HepG2 (cell line): ENCODE results near the gene NGEF. TPM values are rescaled to one million over a fixed set of nuclear protein-coding genes. Genes with fewer than 3 reads are reported as not detected.

Source experiments
- ATAC-seq: fragments of 200-7000 bp; cut with Tn5 transposase; 3 replicates; pipeline ENCODE4 v1.9.1; 2020; ENCODE audit warnings: mild to moderate bottlenecking, moderate library complexity
- BruUV-seq: library from RNA; stranded (reverse); fragments of 400-500 nt; replicated peaks from 2 replicates; lab custom pipeline; 2021; lab: Mats Ljungman, UMichigan
- CTCF ChIA-PET: fragments of 300-600 bp; formaldehyde crosslinking; extraction: SDS; loops from one replicate; lab custom pipeline; 2021; ENCODE audit warnings: low total read pairs, inconsistent platforms, low intra/inter-chr PET ratio; lab: Yijun Ruan, JAX
- POLR2A ChIA-PET: fragments of 350-600 bp; sonication (Branson Sonifier 250); formaldehyde crosslinking; loops from one replicate; lab custom pipeline; 2020; ENCODE audit warnings: antibody characterized with exemption, inconsistent platforms; lab: Yijun Ruan, JAX
- DNase-seq: peaks from one replicate; pipeline ENCODE4 v3.0.0-alpha.2; 2015; ENCODE audit warnings: low spot score
- FAIRE-seq: peaks from 3 replicates; lab custom pipeline; 2011; peaks lifted over from hg19 to GRCh38; lab: Jason Lieb, UNC
- H2AFZ ChIP-seq: one replicate; pipeline ENCODE4 v1.6.1; 2011; ENCODE audit warnings: low read length, inconsistent platforms
- H3K27ac ChIP-seq: fragments of 300-600 bp; 3 replicates; pipeline ENCODE4 v1.8.0; 2011; ENCODE audit warnings: mixed run types, mild to moderate bottlenecking, mixed read lengths, low read length, inconsistent platforms; ENCODE audit not compliant: insufficient read depth; ENCODE audit errors: extremely low read length
- H3K27me3 ChIP-seq, 2 experiments: fragments of 200-600 bp in 1 of 2; 2 replicates in 1 of 2; 3 replicates in 1 of 2; pipeline versions ENCODE4 v1.6.0 to v1.8.0; 2011; ENCODE audit warnings: low read length in 2 of 2, mild to moderate bottlenecking in 2 of 2, moderate library complexity in 2 of 2, inconsistent platforms in 1 of 2; ENCODE audit not compliant: insufficient read depth in 2 of 2, control insufficient read depth in 1 of 2
- H3K36me3 ChIP-seq, 2 experiments: fragments of 200-600 bp in 1 of 2; replicated peaks in 1 of 2; 2 replicates in 1 of 2; 3 replicates in 1 of 2; pipeline versions ENCODE4 v1.5.1 to v1.8.0; 2011; ENCODE audit warnings: low read length in 2 of 2, inconsistent platforms in 1 of 2; ENCODE audit not compliant: insufficient read depth in 2 of 2, control insufficient read depth in 1 of 2
- H3K4me1 ChIP-seq: 2 replicates; pipeline ENCODE4 v1.5.1; 2012; ENCODE audit warnings: low read length, inconsistent platforms; ENCODE audit not compliant: insufficient read depth
- H3K4me2 ChIP-seq: 2 replicates; pipeline ENCODE4 v1.6.0; 2011; ENCODE audit warnings: low read depth, low read length, inconsistent platforms
- H3K4me3 ChIP-seq, 3 experiments: fragments of 200-600 bp in 1 of 3; sonication (generic), shearing (Covaris generic) in 1 of 3; replicated peaks in 1 of 3; 2 replicates each; pipeline ENCODE4 v1.5.1; 2011 to 2016; ENCODE audit warnings: low read length in 3 of 3, inconsistent platforms in 2 of 3, low read depth in 2 of 3, mild to moderate bottlenecking in 2 of 3, control low read depth in 1 of 3, mixed read lengths in 1 of 3; ENCODE audit not compliant: insufficient read depth in 1 of 3
- H3K79me2 ChIP-seq: one replicate; pipeline ENCODE4 v1.6.1; 2011; ENCODE audit warnings: low read length, inconsistent platforms; ENCODE audit not compliant: insufficient read depth
- H3K9ac ChIP-seq: 2 replicates; pipeline ENCODE4 v1.6.0; 2011; ENCODE audit warnings: mild to moderate bottlenecking, low read depth, low read length, inconsistent platforms; ENCODE audit not compliant: insufficient read depth
- H3K9me3 ChIP-seq: 2 replicates; pipeline ENCODE4 v1.5.1; 2012; ENCODE audit warnings: mild to moderate bottlenecking, low read length
- H4K20me1 ChIP-seq: 2 replicates; pipeline ENCODE4 v1.6.0; 2011; ENCODE audit warnings: inconsistent platforms, mild to moderate bottlenecking, low read length, moderate library complexity; ENCODE audit not compliant: insufficient read depth
- ARID3A ChIP-seq: IDR thresholded peaks from 2 replicates; pipeline ENCODE4 v1.6.1; 2012; ENCODE audit warnings: low read depth, low read length, improper control_type of control experiment
- CEBPG ChIP-seq: IDR thresholded peaks from 2 replicates; pipeline ENCODE4 v1.6.1; 2016
- DMAP1 ChIP-seq: IDR thresholded peaks from 2 replicates; pipeline ENCODE4 v1.6.1; 2016
- DNMT3B ChIP-seq: conservative IDR thresholded peaks from 2 replicates; pipeline ENCODE4 v1.6.1; 2016; ENCODE audit warnings: missing biosample characterization, control low read depth
- E2F2 ChIP-seq: sonication (generic); formaldehyde crosslinking; IDR thresholded peaks from 2 replicates; pipeline ENCODE4 v1.4.0; 2020; ENCODE audit warnings: missing genetic modification reagents, borderline replicate concordance
- HOXA3 ChIP-seq: sonication (generic); formaldehyde crosslinking; IDR thresholded peaks from 2 replicates; pipeline ENCODE4 v1.5.0; 2020; ENCODE audit warnings: missing genetic modification reagents
- KLF13 ChIP-seq: sonication (generic); formaldehyde crosslinking; IDR thresholded peaks from 2 replicates; pipeline ENCODE4 v1.4.0; 2020; ENCODE audit warnings: mild to moderate bottlenecking, missing genetic modification reagents
- MEIS2 ChIP-seq: sonication (generic); formaldehyde crosslinking; IDR thresholded peaks from 2 replicates; pipeline ENCODE4 v1.9.0; 2021; ENCODE audit warnings: mild to moderate bottlenecking, missing genetic modification reagents
- MZF1 ChIP-seq: sonication (generic); formaldehyde crosslinking; IDR thresholded peaks from 2 replicates; pipeline ENCODE4 v1.8.1; 2023; ENCODE audit warnings: mild to moderate bottlenecking, missing genetic modification reagents, borderline replicate concordance
- NR2F6 ChIP-seq, 2 experiments: IDR thresholded peaks; 2 replicates each; pipeline ENCODE4 v1.6.1; 2016; ENCODE audit warnings: antibody characterized with exemption in 1 of 2, mild to moderate bottlenecking in 1 of 2
- PHB2 ChIP-seq: fragments of 450-650 bp; IDR thresholded peaks from 2 replicates; pipeline ENCODE4 v1.6.1; 2018; ENCODE audit not compliant: partially characterized antibody
- RXRA ChIP-seq: sonication (generic); formaldehyde crosslinking; IDR thresholded peaks from 2 replicates; pipeline ENCODE4 v1.5.1; 2020; ENCODE audit warnings: missing genetic modification reagents
- XRCC5 ChIP-seq: fragments of 200-400 bp; formaldehyde crosslinking; optimal IDR thresholded peaks from 2 replicates; pipeline ENCODE3; 2017; ENCODE audit warnings: mild to moderate bottlenecking, low read length
- ZNF639 ChIP-seq: conservative IDR thresholded peaks from 2 replicates; pipeline ENCODE4 v1.6.1; 2018; ENCODE audit warnings: missing genetic modification reagents
- ZNF724P ChIP-seq: sonication (generic); formaldehyde crosslinking; IDR thresholded peaks from 2 replicates; pipeline ENCODE4 v1.8.0; 2022; ENCODE audit warnings: missing genetic modification reagents, borderline replicate concordance
- ZNF83 ChIP-seq: sonication (generic); formaldehyde crosslinking; IDR thresholded peaks from 2 replicates; pipeline ENCODE4 v1.4.0; 2020; ENCODE audit warnings: missing genetic modification reagents, mild to moderate bottlenecking, borderline replicate concordance
- ZNF879 ChIP-seq: sonication (generic); formaldehyde crosslinking; IDR thresholded peaks from 2 replicates; pipeline ENCODE4 v1.8.1; 2023; ENCODE audit warnings: missing genetic modification reagents
- WGBS: methylation state at CpG from one replicate; pipeline ENCODE4 v1.1.6; 2017; ENCODE audit warnings: low lambda C conversion rate; 5-methylcytosine and 5-hydroxymethylcytosine counted together
- in situ Hi-C: cut with HindIII; loops from 2 replicates; pipeline ENCODE4 v1.10.0; 2017; ENCODE audit warnings: low pct_unique_long_range_greater_than_20kb; ENCODE audit not compliant: extremely low pct_ligation_motif_present
- intact Hi-C: fragments of 100-400 bp; cut with micrococcal nuclease; formaldehyde crosslinking; loops from one replicate; pipeline ENCODE4 v1.10.0; 2022; ENCODE audit not compliant: unreplicated experiment
- polyA plus RNA-seq, 8 experiments: library from polyadenylated mRNA; depleted of rRNA in 3 of 8; stranded (reverse) in 7 of 8; unstranded in 1 of 8; fragments of >200 nt; fragmentation: Illumina TruSeq in 4 of 8; extraction: Trizol in 4 of 8; gene quantifications; 2 replicates each; pipeline versions ENCODE4 v1.2.1 to v1.2.3, GENCODE V29; 2011 to 2016; ENCODE audit warnings: low read depth in 4 of 8, missing spikeins in 1 of 8, mixed read lengths in 1 of 8; ENCODE audit not compliant: insufficient read depth in 1 of 8
- total RNA-seq, 5 experiments: library from RNA; depleted of rRNA; stranded (reverse); fragments of >200 nt; fragmentation: Illumina TruSeq; extraction: Trizol; gene quantifications; 2 replicates each; pipeline ENCODE4 v1.2.3, GENCODE V29; 2016; ENCODE audit warnings: low read depth in 1 of 5

Gene NGEF
- total and polyA plus RNA-seq, 2 of the 13 experiments (the other 11 are each of a cell fraction or from before 2014, with no cell fraction given): 14.4 to 36.9 TPM

- CTCF ChIA-PET: no interaction called here
- BruUV-seq: TSS peak; percentile 45
- no peak for TF ChIP-seq ZNF83 (CRISPR knock-in tag)
- no peak for TF ChIP-seq ZNF879
- TF ChIP-seq E2F2 (CRISPR knock-in tag): no peak
- no peak for TF ChIP-seq XRCC5
- TF ChIP-seq NR2F6 (IDR thresholded peaks at IDR 0.05): no peak
- TF ChIP-seq NR2F6 (CRISPR knock-in tag; IDR thresholded peaks at IDR 0.05): no peak; the same call in 1 of the 2 replicates
- TF ChIP-seq PHB2: no peak
- TF ChIP-seq ZNF724P (CRISPR knock-in tag): no peak
- no peak for TF ChIP-seq ARID3A
- TF ChIP-seq HOXA3 (CRISPR knock-in tag): peak; percentile 15; the same call in 1 of the 2 replicates
- TF ChIP-seq MZF1: no peak
- TF ChIP-seq ZNF639 (CRISPR knock-in tag): no peak
- 0 out of 2 replicates have a peak, but pooled peaks have one; percentile 78 for TF ChIP-seq KLF13
- no peak for TF ChIP-seq DNMT3B (CRISPR knock-in tag)
- TF ChIP-seq CEBPG (CRISPR knock-in tag): no peak
- TF ChIP-seq DMAP1: 0 out of 2 replicates have a peak, but pooled peaks have one; percentile 54
- TF ChIP-seq RXRA (CRISPR knock-in tag): no peak
- peak; percentile 43; the same call in 1 of the 2 replicates for TF ChIP-seq MEIS2 (CRISPR knock-in tag)
Measured at GRCh38 chr2:233060501-233060979, 47.5 kb upstream of the NGEF start.

More at GRCh38 chr2:233060501-233060979, 47.5 kb upstream of the NGEF start:
- no peaks in the 10 kb centered on the region for H3K9me3 ChIP-seq
- H3K36me3 ChIP-seq: no peaks in the 10 kb centered on the region
- WGBS: 4% methylated on average over 2 of the region's 13 CpGs
- H3K9ac ChIP-seq: peak overlapping the region; percentile 72
- intact Hi-C loops (loop anchor here (1.0 to 5.0 kb wide), 3 partner anchors 62 to 204 kb away; no protein-coding TSS in a partner anchor), in situ Hi-C loops (no loop called here)
- DNase-seq (no peak), FAIRE-seq (peak; percentile 37), ATAC-seq (peak; percentile 0)
- POLR2A ChIA-PET: interaction anchor here (0.8 to 4.0 kb wide), 14 partner anchors 10 to 205 kb away, joined by 3 to 40 read pairs (median 4); partner anchors contain the start of genes ATG16L1 and NGEF
- peak overlapping the region; percentile 97 for H3K4me2 ChIP-seq
- H3K4me3 ChIP-seq: peak overlapping the region; percentile 66 to 87 (median 80)
- H3K79me2 ChIP-seq: no peaks in the 10 kb centered on the region
- no peaks in the 10 kb centered on the region; a peak in 1 of 5 replicates for H3K27me3 ChIP-seq
- peak overlapping the region; percentile 24 for H2AFZ ChIP-seq
- H4K20me1 ChIP-seq: 0 out of 2 replicates have a peak, but pooled peaks cover 3% of the 10 kb centered on the region
- H3K27ac ChIP-seq: peak overlapping the region; percentile 82
- H3K4me1 ChIP-seq: peaks cover 67% of the 10 kb centered on the region
